WTC11 (cell line): ENCODE data around the gene IPP.

Experiments used
- CREB1 ChIP-seq: sonication (generic); formaldehyde crosslinking; IDR thresholded peaks from 2 replicates; pipeline ENCODE4 v1.8.0; 2023; ENCODE audit warnings: mild to moderate bottlenecking, missing genetic modification reagents
- CREM ChIP-seq: sonication (generic); formaldehyde crosslinking; IDR thresholded peaks from 2 replicates; pipeline ENCODE4 v1.8.1; 2022; ENCODE audit warnings: mild to moderate bottlenecking, missing genetic modification reagents, moderate library complexity
- TEAD4 ChIP-seq: sonication (generic); formaldehyde crosslinking; IDR thresholded peaks from 2 replicates; pipeline ENCODE4 v1.8.0; 2022; ENCODE audit warnings: mild to moderate bottlenecking, missing genetic modification reagents
- TF ChIP-seq, protein P1 (sequence below): sonication (generic); formaldehyde crosslinking; conservative IDR thresholded peaks from 2 replicates; pipeline ENCODE4 v1.8.1; 2022; ENCODE audit warnings: mild to moderate bottlenecking, missing genetic modification reagents
- TF ChIP-seq, protein P2 (sequence below): fragments of 250-450 bp; sonication (Bioruptor Pico); IDR thresholded peaks from 2 replicates; pipeline ENCODE4 v1.8.0; 2021; ENCODE audit warnings: mild to moderate bottlenecking
- TF ChIP-seq, protein P3 (sequence below): fragments of 200-600 bp; IDR thresholded peaks from 2 replicates; pipeline ENCODE4 v1.8.0; 2022; ENCODE audit warnings: antibody characterized with exemption

DNA sequence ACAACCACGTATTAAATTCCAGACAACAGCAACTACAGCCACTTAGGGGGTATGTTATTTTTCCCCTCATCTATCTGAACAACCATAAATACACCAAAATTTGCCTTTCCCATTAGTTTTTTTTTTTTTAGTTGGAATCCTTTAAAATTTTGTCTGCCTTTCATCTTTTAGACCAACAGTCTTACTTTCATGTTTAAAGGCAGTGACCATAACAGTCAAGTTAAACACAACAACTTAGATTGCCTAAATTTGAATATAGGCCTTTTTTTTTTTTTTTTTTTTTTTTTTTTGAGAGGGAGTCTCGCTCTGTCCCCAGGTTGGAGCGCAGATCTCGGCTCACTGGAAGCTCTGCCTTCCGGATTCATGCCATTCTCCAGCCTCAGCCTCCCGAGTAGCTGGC lies 67.5 kb downstream of the IPP start:
- TF ChIP-seq CREB1 (CRISPR knock-in tag) (no peak), CREM (CRISPR knock-in tag) (no peak), TEAD4 (CRISPR knock-in tag) (no peak)
- TF ChIP-seq, protein P1, sequence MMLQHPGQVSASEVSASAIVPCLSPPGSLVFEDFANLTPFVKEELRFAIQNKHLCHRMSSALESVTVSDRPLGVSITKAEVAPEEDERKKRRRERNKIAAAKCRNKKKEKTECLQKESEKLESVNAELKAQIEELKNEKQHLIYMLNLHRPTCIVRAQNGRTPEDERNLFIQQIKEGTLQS (CRISPR knock-in tag) = no peak
- TF ChIP-seq, protein P2, sequence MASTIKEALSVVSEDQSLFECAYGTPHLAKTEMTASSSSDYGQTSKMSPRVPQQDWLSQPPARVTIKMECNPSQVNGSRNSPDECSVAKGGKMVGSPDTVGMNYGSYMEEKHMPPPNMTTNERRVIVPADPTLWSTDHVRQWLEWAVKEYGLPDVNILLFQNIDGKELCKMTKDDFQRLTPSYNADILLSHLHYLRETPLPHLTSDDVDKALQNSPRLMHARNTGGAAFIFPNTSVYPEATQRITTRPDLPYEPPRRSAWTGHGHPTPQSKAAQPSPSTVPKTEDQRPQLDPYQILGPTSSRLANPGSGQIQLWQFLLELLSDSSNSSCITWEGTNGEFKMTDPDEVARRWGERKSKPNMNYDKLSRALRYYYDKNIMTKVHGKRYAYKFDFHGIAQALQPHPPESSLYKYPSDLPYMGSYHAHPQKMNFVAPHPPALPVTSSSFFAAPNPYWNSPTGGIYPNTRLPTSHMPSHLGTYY = no peak
- TF ChIP-seq, protein P3, sequence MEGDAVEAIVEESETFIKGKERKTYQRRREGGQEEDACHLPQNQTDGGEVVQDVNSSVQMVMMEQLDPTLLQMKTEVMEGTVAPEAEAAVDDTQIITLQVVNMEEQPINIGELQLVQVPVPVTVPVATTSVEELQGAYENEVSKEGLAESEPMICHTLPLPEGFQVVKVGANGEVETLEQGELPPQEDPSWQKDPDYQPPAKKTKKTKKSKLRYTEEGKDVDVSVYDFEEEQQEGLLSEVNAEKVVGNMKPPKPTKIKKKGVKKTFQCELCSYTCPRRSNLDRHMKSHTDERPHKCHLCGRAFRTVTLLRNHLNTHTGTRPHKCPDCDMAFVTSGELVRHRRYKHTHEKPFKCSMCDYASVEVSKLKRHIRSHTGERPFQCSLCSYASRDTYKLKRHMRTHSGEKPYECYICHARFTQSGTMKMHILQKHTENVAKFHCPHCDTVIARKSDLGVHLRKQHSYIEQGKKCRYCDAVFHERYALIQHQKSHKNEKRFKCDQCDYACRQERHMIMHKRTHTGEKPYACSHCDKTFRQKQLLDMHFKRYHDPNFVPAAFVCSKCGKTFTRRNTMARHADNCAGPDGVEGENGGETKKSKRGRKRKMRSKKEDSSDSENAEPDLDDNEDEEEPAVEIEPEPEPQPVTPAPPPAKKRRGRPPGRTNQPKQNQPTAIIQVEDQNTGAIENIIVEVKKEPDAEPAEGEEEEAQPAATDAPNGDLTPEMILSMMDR = no peak
